ENCODE data around the gene ABCB11. TPM values are rescaled to one million over a fixed set of nuclear protein-coding genes. Genes with fewer than 3 reads are reported as not detected.

ABCB11 gene
- total RNA-seq (under 1 TPM; 0.17 to 0.47 (median 0.23) TPM), polyA plus RNA-seq (0.07 TPM)
- long read RNA-seq, donor 1 = 0 reads
- long read RNA-seq, donor 2 = 0 reads
- long read RNA-seq, donor 3 = 0 reads
- long read RNA-seq, donor 4 = 0 reads

- intact Hi-C loops (cut with DNase I) = no loop called here
- no peak within 1 kb of the TSS for H3K4me3 ChIP-seq (ENCODE audit: low read length)
- ATAC-seq = peak in 1 of 2 donors; percentile 53
Measured at GRCh38 chr2:169031202-169031601, at the start of gene ABCB11. TSS of gene ABCB11 (minus strand) at chr2:169031324. CDS start at chr2:169018125, 13,199 bp downstream.

GRCh38 chr2:169080250-169081069, 49.3 kb upstream of the ABCB11 start:
- Histone ChIP-seq H3K27me3 (ENCODE audit: control insufficient read depth, insufficient read depth) (no peaks in the 10 kb centered on the region), H3K27ac (ENCODE audit: low read length) (no peak overlapping the region), H3K9me3 (ENCODE audit: control insufficient read depth, low read length) (no peaks in the 10 kb centered on the region), H3K4me1 (ENCODE audit: control insufficient read depth, insufficient read depth, low read length) (peaks cover 3% of the 10 kb centered on the region), H3K4me3 (ENCODE audit: low read length) (no peak overlapping the region)
- DNase-seq (no peak), ATAC-seq (peak in 1 of 2 donors; percentile 17)
- 82% methylated on average over 2 of the region's 2 CpGs for WGBS
- intact Hi-C loops (cut with DNase I) = loop anchor here in 1 of 4 donors (10.0 kb wide), 1 partner anchor 116 kb away; no protein-coding TSS in a partner anchor

More at GRCh38 chr2:169031202-169031601, at the start of gene ABCB11:
- no peaks in the 10 kb centered on the region for H3K4me1 ChIP-seq (ENCODE audit: control insufficient read depth, insufficient read depth, low read length)
- no peaks in the 10 kb centered on the region for H3K27me3 ChIP-seq (ENCODE audit: control insufficient read depth, insufficient read depth)
- 54% methylated on average over 3 of the region's 3 CpGs for WGBS
- no peak within 1 kb of the TSS for H3K27ac ChIP-seq (ENCODE audit: low read length)
- DNase-seq = no peak
- H3K9me3 ChIP-seq (ENCODE audit: control insufficient read depth, low read length) = peaks cover 2% of the 10 kb centered on the region

GRCh38 chr2:169077674-169078240, 46.6 kb upstream of the ABCB11 start:
- peak in 2 of 3 donors; percentile 55 to 70 for DNase-seq
- H3K27ac ChIP-seq (ENCODE audit: low read length) = peak overlapping the region; percentile 76

GRCh38 chr2:169073963-169074751, 43.0 kb upstream of the ABCB11 start:
- WGBS = 84% methylated on average over 9 of the region's 9 CpGs
- Histone ChIP-seq H3K4me1 (ENCODE audit: control insufficient read depth, insufficient read depth, low read length) (peaks cover 4% of the 10 kb centered on the region), H3K27me3 (ENCODE audit: control insufficient read depth, insufficient read depth) (no peaks in the 10 kb centered on the region), H3K27ac (ENCODE audit: low read length) (no peak overlapping the region), H3K4me3 (ENCODE audit: low read length) (no peak overlapping the region), H3K9me3 (ENCODE audit: control insufficient read depth, low read length) (no peaks in the 10 kb centered on the region)
- DNase-seq = no peak
- no peak for ATAC-seq
- intact Hi-C loops (cut with DNase I) = no loop called here

More at GRCh38 chr2:169077674-169078240, 46.6 kb upstream of the ABCB11 start:
- ATAC-seq = peak; percentile 89 to 92
- no peaks in the 10 kb centered on the region for H3K27me3 ChIP-seq (ENCODE audit: control insufficient read depth, insufficient read depth)
- intact Hi-C loops (cut with DNase I) = no loop called here
- no peaks in the 10 kb centered on the region for H3K9me3 ChIP-seq (ENCODE audit: control insufficient read depth, low read length)
- peaks cover 3% of the 10 kb centered on the region for H3K4me1 ChIP-seq (ENCODE audit: control insufficient read depth, insufficient read depth, low read length)
- H3K4me3 ChIP-seq (ENCODE audit: low read length) = no peak overlapping the region
- 17% methylated on average over 2 of the region's 2 CpGs for WGBS

- no peak overlapping the region for H3K27ac ChIP-seq (ENCODE audit: low read length)
- H3K4me1 ChIP-seq (ENCODE audit: control insufficient read depth, insufficient read depth, low read length) = peaks cover 4% of the 10 kb centered on the region
- WGBS = 53% methylated on average over 3 of the region's 3 CpGs
- DNase-seq (no peak), ATAC-seq (peak in 1 of 2 donors; percentile 33)
- no peaks in the 10 kb centered on the region for H3K9me3 ChIP-seq (ENCODE audit: control insufficient read depth, low read length)
- intact Hi-C loops (cut with DNase I) = no loop called here
- no peak overlapping the region for H3K4me3 ChIP-seq (ENCODE audit: low read length)
- no peaks in the 10 kb centered on the region for H3K27me3 ChIP-seq (ENCODE audit: control insufficient read depth, insufficient read depth)
Measured at GRCh38 chr2:169073211-169073962, 42.3 kb upstream of the ABCB11 start.

- peaks cover 2% of the 10 kb centered on the region for H3K4me1 ChIP-seq (ENCODE audit: control insufficient read depth, insufficient read depth, low read length)
- WGBS = 38% methylated on average over 4 of the region's 4 CpGs
- no peaks in the 10 kb centered on the region for H3K27me3 ChIP-seq (ENCODE audit: control insufficient read depth, insufficient read depth)
- intact Hi-C loops (cut with DNase I) = no loop called here
- no peaks in the 10 kb centered on the region for H3K9me3 ChIP-seq (ENCODE audit: control insufficient read depth, low read length)
- no peak overlapping the region for H3K27ac ChIP-seq (ENCODE audit: low read length)
- no peak overlapping the region for H3K4me3 ChIP-seq (ENCODE audit: low read length)
- ATAC-seq = peak; percentile 31 to 49
- DNase-seq = no peak
Measured at GRCh38 chr2:169072163-169072925, 41.2 kb upstream of the ABCB11 start.

GRCh38 chr2:169071455-169071854, 40.3 kb upstream of the ABCB11 start:
- Histone ChIP-seq H3K9me3 (ENCODE audit: control insufficient read depth, low read length) (no peaks in the 10 kb centered on the region), H3K27ac (ENCODE audit: low read length) (no peak overlapping the region), H3K4me1 (ENCODE audit: control insufficient read depth, insufficient read depth, low read length) (peaks cover 2% of the 10 kb centered on the region), H3K27me3 (ENCODE audit: control insufficient read depth, insufficient read depth) (no peaks in the 10 kb centered on the region), H3K4me3 (ENCODE audit: low read length) (no peak overlapping the region)
- no peak for DNase-seq
- intact Hi-C loops (cut with DNase I) = no loop called here
- no peak for ATAC-seq
- WGBS = 69% methylated on average over 5 of the region's 5 CpGs

- 89% methylated on average over 2 of the region's 2 CpGs for WGBS
- H3K9me3 ChIP-seq (ENCODE audit: control insufficient read depth, low read length) = no peaks in the 10 kb centered on the region
- intact Hi-C loops (cut with DNase I) = no loop called here
Measured at GRCh38 chr2:169069833-169070232, 38.7 kb upstream of the ABCB11 start.

GRCh38 chr2:169069341-169069740, 38.2 kb upstream of the ABCB11 start, which contains the start of gene DHRS9:
TSS of gene DHRS9 (plus strand) at chr2:169069563. CDS start at chr2:169081582, 12,019 bp downstream.
- 68% methylated on average over 5 of the region's 5 CpGs for WGBS
- H3K27ac ChIP-seq (ENCODE audit: low read length) = no peak within 1 kb of the TSS

More at GRCh38 chr2:169069833-169070232, 38.7 kb upstream of the ABCB11 start:
- H3K27ac ChIP-seq (ENCODE audit: low read length) = no peak overlapping the region
- ATAC-seq = no peak
- H3K4me3 ChIP-seq (ENCODE audit: low read length) = no peak overlapping the region
- peaks cover 2% of the 10 kb centered on the region for H3K4me1 ChIP-seq (ENCODE audit: control insufficient read depth, insufficient read depth, low read length)
- no peak for DNase-seq
- H3K27me3 ChIP-seq (ENCODE audit: control insufficient read depth, insufficient read depth) = no peaks in the 10 kb centered on the region

More at GRCh38 chr2:169069341-169069740, 38.2 kb upstream of the ABCB11 start, which contains the start of gene DHRS9:
- peaks cover 2% of the 10 kb centered on the region for H3K4me1 ChIP-seq (ENCODE audit: control insufficient read depth, insufficient read depth, low read length)
- H3K9me3 ChIP-seq (ENCODE audit: control insufficient read depth, low read length) = no peaks in the 10 kb centered on the region
- ATAC-seq (no peak), DNase-seq (no peak)
- no peak within 1 kb of the TSS for H3K4me3 ChIP-seq (ENCODE audit: low read length)
- no peaks in the 10 kb centered on the region for H3K27me3 ChIP-seq (ENCODE audit: control insufficient read depth, insufficient read depth)
- intact Hi-C loops (cut with DNase I) = no loop called here
